BLaER1 (cell line): ENCODE results near the gene DLGAP1.
"Not testable (repeated sequence)": the region's sequence is repeated elsewhere in the genome, so short reads cannot be mapped to it uniquely, and the experiment has no call there.

ENCODE experiments used
- H3K27ac ChIP-seq: shearing (Covaris generic); formaldehyde crosslinking; 2 replicates; pipeline ENCODE4 v1.8.1; 2022
- H3K27me3 ChIP-seq: shearing (Covaris generic); formaldehyde crosslinking; 2 replicates; pipeline ENCODE4 v1.8.1; 2022
- H3K36me3 ChIP-seq: shearing (Covaris generic); formaldehyde crosslinking; 2 replicates; pipeline ENCODE4 v1.8.1; 2022
- H3K4me1 ChIP-seq: shearing (Covaris generic); formaldehyde crosslinking; 2 replicates; pipeline ENCODE4 v1.8.1; 2022
- H3K4me2 ChIP-seq: shearing (Covaris generic); formaldehyde crosslinking; 2 replicates; pipeline ENCODE4 v1.8.1; 2022
- H3K4me3 ChIP-seq: shearing (Covaris generic); formaldehyde crosslinking; 2 replicates; pipeline ENCODE4 v1.8.1; 2022
- H3K9ac ChIP-seq: shearing (Covaris generic); formaldehyde crosslinking; 2 replicates; pipeline ENCODE4 v1.8.1; 2022
- H3K9me3 ChIP-seq: shearing (Covaris generic); formaldehyde crosslinking; 2 replicates; pipeline ENCODE4 v1.8.1; 2022
- H4K20me1 ChIP-seq: shearing (Covaris generic); formaldehyde crosslinking; 2 replicates; pipeline ENCODE4 v1.8.1; 2022
- Cebpa-rat ChIP-seq: shearing (Covaris generic); IDR thresholded peaks from 2 replicates; pipeline ENCODE4 v1.8.1; 2022

DLGAP1 gene

GRCh38 chr18:3658529-3658928, 796.6 kb downstream of the DLGAP1 start:
- H3K27me3 ChIP-seq, result no peaks in the 10 kb centered on the region
- 0 out of 2 replicates have a peak, but pooled peaks cover 7% of the 10 kb centered on the region for H3K9me3 ChIP-seq
- no peak overlapping the region for H3K4me3 ChIP-seq
- no peak overlapping the region for H3K9ac ChIP-seq
- H4K20me1 ChIP-seq, result no peaks in the 10 kb centered on the region
- H3K27ac ChIP-seq, result no peak overlapping the region
- TF ChIP-seq Cebpa-rat, result no peak
- H3K4me2 ChIP-seq, result no peak overlapping the region
- H3K4me1 ChIP-seq, result peaks cover 19% of the 10 kb centered on the region
- H3K36me3 ChIP-seq, result no peaks in the 10 kb centered on the region

GRCh38 chr18:3655254-3656050, 799.7 kb downstream of the DLGAP1 start:
- Histone ChIP-seq H3K4me1 (peaks cover 21% of the 10 kb centered on the region), H3K27ac (no peak overlapping the region), H3K9me3 (no peaks in the 10 kb centered on the region), H3K36me3 (no peaks in the 10 kb centered on the region), H3K4me3 (no peak overlapping the region), H3K4me2 (no peak overlapping the region), H4K20me1 (no peaks in the 10 kb centered on the region), H3K27me3 (no peaks in the 10 kb centered on the region), H3K9ac (no peak overlapping the region)
- no peak for TF ChIP-seq Cebpa-rat

GRCh38 chr18:3654442-3655253, 800.5 kb downstream of the DLGAP1 start:
- no peak overlapping the region for H3K27ac ChIP-seq
- peaks cover 13% of the 10 kb centered on the region for H3K4me1 ChIP-seq
- no peak for TF ChIP-seq Cebpa-rat
- no peaks in the 10 kb centered on the region for H3K9me3 ChIP-seq
- no peak overlapping the region for H3K9ac ChIP-seq
- H3K4me2 ChIP-seq, result no peak overlapping the region
- H4K20me1 ChIP-seq, result no peaks in the 10 kb centered on the region
- no peak overlapping the region for H3K4me3 ChIP-seq
- no peaks in the 10 kb centered on the region for H3K36me3 ChIP-seq
- H3K27me3 ChIP-seq, result no peaks in the 10 kb centered on the region

- no peaks in the 10 kb centered on the region for H3K9me3 ChIP-seq
- no peak overlapping the region for H3K9ac ChIP-seq
- H3K4me3 ChIP-seq, result no peak overlapping the region
- no peaks in the 10 kb centered on the region for H3K27me3 ChIP-seq
- H3K36me3 ChIP-seq, result no peaks in the 10 kb centered on the region
- H4K20me1 ChIP-seq, result no peaks in the 10 kb centered on the region
- H3K27ac ChIP-seq, result no peak overlapping the region
- no peak for TF ChIP-seq Cebpa-rat
- H3K4me1 ChIP-seq, result peaks cover 11% of the 10 kb centered on the region; the same call in 1 of the 2 replicates
- H3K4me2 ChIP-seq, result no peak overlapping the region
These were observed 801.2 kb downstream of the DLGAP1 start for GRCh38 chr18:3653851-3654441.

GRCh38 chr18:3653263-3653850, 801.8 kb downstream of the DLGAP1 start:
- Histone ChIP-seq H3K36me3 (no peaks in the 10 kb centered on the region), H3K9me3 (no peaks in the 10 kb centered on the region), H3K9ac (no peak overlapping the region), H3K4me2 (no peak overlapping the region), H3K4me3 (no peak overlapping the region), H3K27ac (no peak overlapping the region), H3K4me1 (peaks cover 11% of the 10 kb centered on the region; the same call in 1 of the 2 replicates), H4K20me1 (no peaks in the 10 kb centered on the region), H3K27me3 (no peaks in the 10 kb centered on the region)
- no peak for TF ChIP-seq Cebpa-rat

GRCh38 chr18:3652380-3653262, 802.5 kb downstream of the DLGAP1 start:
- Histone ChIP-seq H3K27ac (no peak overlapping the region), H3K36me3 (no peaks in the 10 kb centered on the region), H3K27me3 (no peaks in the 10 kb centered on the region), H3K9ac (no peak overlapping the region), H4K20me1 (no peaks in the 10 kb centered on the region), H3K9me3 (no peaks in the 10 kb centered on the region), H3K4me2 (no peak overlapping the region), H3K4me3 (no peak overlapping the region), H3K4me1 (peaks cover 11% of the 10 kb centered on the region; the same call in 1 of the 2 replicates)
- no peak for TF ChIP-seq Cebpa-rat

- Histone ChIP-seq H3K27me3 (no peaks in the 10 kb centered on the region), H3K4me3 (no peak overlapping the region), H3K9me3 (no peaks in the 10 kb centered on the region), H3K9ac (no peak overlapping the region), H3K36me3 (no peaks in the 10 kb centered on the region), H3K27ac (no peak overlapping the region), H3K4me2 (no peak overlapping the region), H3K4me1 (peaks cover 11% of the 10 kb centered on the region; the same call in 1 of the 2 replicates), H4K20me1 (no peaks in the 10 kb centered on the region)
- TF ChIP-seq Cebpa-rat, result no peak
These were observed 803.8 kb downstream of the DLGAP1 start for GRCh38 chr18:3651266-3651665.

GRCh38 chr18:3650521-3651042, 804.5 kb downstream of the DLGAP1 start:
- H4K20me1 ChIP-seq, H3K36me3 ChIP-seq, H3K4me3 ChIP-seq, H3K27me3 ChIP-seq, H3K4me2 ChIP-seq, H3K9me3 ChIP-seq, H3K9ac ChIP-seq, H3K27ac ChIP-seq: not testable (repeated sequence)
- peaks cover 11% of the 10 kb centered on the region; the same call in 1 of the 2 replicates for H3K4me1 ChIP-seq
